Psoas muscle (tissue), 8 donors: ENCODE measurements around the gene C3orf33. TPM values are rescaled to one million over a fixed set of nuclear protein-coding genes. Genes with fewer than 3 reads are reported as not detected.
A peak's percentile ranks its signal among the peaks of the same experiment; 100 is the strongest.

Source experiments
- ATAC-seq, 4 donors: fragments of 200-7000 bp; cut with Tn5 transposase; one replicate each; pipeline ENCODE4 v1.9.1; 2020; ENCODE audit warnings: moderate library complexity in 3 of 4, mild to moderate bottlenecking in 2 of 4
- DNase-seq, 2 donors: peaks; one replicate each; pipeline ENCODE4 v3.0.0-alpha.2; 2020
- H3K27ac ChIP-seq: fragments of 200-600 bp; one replicate; pipeline ENCODE4 v1.8.0; 2022
- H3K27me3 ChIP-seq, 3 donors: fragments of 200-600 bp in 1 of 3; one replicate each; pipeline versions ENCODE4 v1.6.1 to v1.8.0; 2013 to 2022; ENCODE audit warnings: low read length in 2 of 3, mild to moderate bottlenecking in 2 of 3, moderate library complexity in 1 of 3; ENCODE audit not compliant: insufficient read depth in 3 of 3
- H3K36me3 ChIP-seq, 2 donors: fragments of 200-600 bp in 1 of 2; one replicate each; pipeline versions ENCODE4 v1.6.1 to v1.8.0; 2013 to 2022; ENCODE audit warnings: low read depth in 1 of 2, mild to moderate bottlenecking in 1 of 2, moderate library complexity in 1 of 2; ENCODE audit not compliant: insufficient read depth in 1 of 2
- H3K4me1 ChIP-seq: fragments of 200-600 bp; one replicate; pipeline ENCODE4 v1.8.0; 2022
- H3K4me3 ChIP-seq: fragments of 200-600 bp; one replicate; pipeline ENCODE4 v1.8.0; 2022; ENCODE audit warnings: mild to moderate bottlenecking
- H3K9me3 ChIP-seq: fragments of 200-600 bp; one replicate; pipeline ENCODE4 v1.8.0; 2022
- WGBS, 3 donors: extraction: QIAGEN DNeasy Blood & Tissue Kit; methylation state at CpG; one replicate each; pipeline versions ENCODE4 v1.1.6 to v1.1.7; 2013; 5-methylcytosine and 5-hydroxymethylcytosine counted together
- intact Hi-C, 2 donors: fragments of 100-400 bp; cut with DNase I; formaldehyde crosslinking; loops; one replicate each; pipeline versions ENCODE4 v1.11.0 to v1.14.2; 2022
- polyA plus RNA-seq, 3 donors: library from polyadenylated mRNA; stranded (reverse); fragments of 200-250 nt; gene quantifications; one replicate each; pipeline ENCODE4 v1.2.3, GENCODE V29; 2013
- total RNA-seq, 4 donors: library from RNA; stranded (reverse); fragmentation: NEBNext Ultra II Directional in 2 of 4; extraction: Animal tissue kit (Norgen Biotek cat#: 25700) in 2 of 4; gene quantifications; one replicate each; pipeline versions ENCODE4 v1.2.1 to v1.2.4, GENCODE V29; 2021 to 2023
- TF ChIP-seq, protein P1 (sequence below): fragments of 200-600 bp; IDR thresholded peaks from one replicate; pipeline ENCODE4 v1.8.0; 2022; ENCODE audit warnings: antibody characterized with exemption
- donor health status: healthy with polysubstance abuse.
- donor health status: DM: no; HTN: no; CAD: no; lungs with moderate emphysema.
- donor health status: Bipolar disorder and iron deficiency.
- donor health status: healthy.
- donor health status: DM: yes; HTN: yes; CAD: no.
- donor health status: DM: no; HTN: no; CAD: no.
- donor health status: DM: no; HTN: no; CAD: no.
- donor health status: DM: yes; HTN: yes; CAD: no.

C3orf33 gene
- total and polyA plus RNA-seq, 7 donors, result 2.6 to 5.1 (median 3.8) TPM

DNA sequence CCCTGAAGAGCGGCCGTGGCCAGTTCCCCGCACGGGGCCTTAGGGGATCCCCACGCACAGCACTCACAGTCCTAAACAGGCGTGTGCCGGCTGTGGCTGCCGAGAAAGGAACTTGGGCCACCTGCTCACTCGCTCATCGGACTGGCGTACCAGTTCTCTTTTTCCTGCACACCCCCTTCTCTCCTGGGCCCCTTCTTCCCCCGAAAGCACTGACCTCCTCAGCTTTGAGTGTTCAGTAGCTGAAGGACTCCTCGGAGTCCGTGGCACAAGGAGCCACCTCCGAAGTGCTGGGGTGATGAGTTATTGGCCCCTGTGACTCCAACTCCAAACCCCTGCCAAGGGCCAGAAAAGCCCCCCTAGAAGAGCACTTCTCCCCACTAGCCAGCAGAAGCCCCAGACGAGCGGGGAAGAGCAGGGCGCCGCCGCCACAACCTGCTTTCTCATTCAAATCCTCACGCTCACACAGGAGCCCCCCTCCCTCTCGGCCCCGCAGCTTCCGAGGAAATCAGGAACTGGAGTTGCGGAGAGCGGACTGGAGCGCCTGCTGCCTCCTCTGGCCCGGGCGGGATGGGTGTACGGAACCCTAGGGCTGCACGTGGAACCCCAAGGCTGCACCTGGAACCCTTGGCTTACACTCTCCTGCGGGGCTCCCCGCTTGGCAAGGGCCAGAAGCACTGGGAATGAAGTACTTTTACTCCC, 61.3 kb downstream of the C3orf33 start, which contains the start of gene PLCH1:
PLCH1 (minus strand) TSS at position 446 of the 699 bp plus-strand sequence. CDS start 40,847 bp downstream, outside the sequence.
- intact Hi-C loops, result loop anchor here in 1 of 2 donors (10.0 kb wide), 1 partner anchor 1290 kb away; no protein-coding TSS in a partner anchor
- Histone ChIP-seq H3K27me3 (peaks cover 3 to 37% (median 3%) of the 10 kb centered on the region in 3 donors), H3K4me1 (peaks cover 6% of the 10 kb centered on the region), H3K4me3 (peak within 1 kb of the TSS; percentile 80), H3K36me3 (no peaks in the 10 kb centered on the region), H3K9me3 (no peaks in the 10 kb centered on the region), H3K27ac (no peak within 1 kb of the TSS)
- TF ChIP-seq, protein P1, sequence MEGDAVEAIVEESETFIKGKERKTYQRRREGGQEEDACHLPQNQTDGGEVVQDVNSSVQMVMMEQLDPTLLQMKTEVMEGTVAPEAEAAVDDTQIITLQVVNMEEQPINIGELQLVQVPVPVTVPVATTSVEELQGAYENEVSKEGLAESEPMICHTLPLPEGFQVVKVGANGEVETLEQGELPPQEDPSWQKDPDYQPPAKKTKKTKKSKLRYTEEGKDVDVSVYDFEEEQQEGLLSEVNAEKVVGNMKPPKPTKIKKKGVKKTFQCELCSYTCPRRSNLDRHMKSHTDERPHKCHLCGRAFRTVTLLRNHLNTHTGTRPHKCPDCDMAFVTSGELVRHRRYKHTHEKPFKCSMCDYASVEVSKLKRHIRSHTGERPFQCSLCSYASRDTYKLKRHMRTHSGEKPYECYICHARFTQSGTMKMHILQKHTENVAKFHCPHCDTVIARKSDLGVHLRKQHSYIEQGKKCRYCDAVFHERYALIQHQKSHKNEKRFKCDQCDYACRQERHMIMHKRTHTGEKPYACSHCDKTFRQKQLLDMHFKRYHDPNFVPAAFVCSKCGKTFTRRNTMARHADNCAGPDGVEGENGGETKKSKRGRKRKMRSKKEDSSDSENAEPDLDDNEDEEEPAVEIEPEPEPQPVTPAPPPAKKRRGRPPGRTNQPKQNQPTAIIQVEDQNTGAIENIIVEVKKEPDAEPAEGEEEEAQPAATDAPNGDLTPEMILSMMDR, result no peak
- DNase-seq, result peak; percentile 51 to 70
- peak; percentile 56 to 86 (median 80) for ATAC-seq
- WGBS, 3 donors, result 0 to 1% (median 1%) methylated on average over 33 of the region's 33 CpGs

DNA sequence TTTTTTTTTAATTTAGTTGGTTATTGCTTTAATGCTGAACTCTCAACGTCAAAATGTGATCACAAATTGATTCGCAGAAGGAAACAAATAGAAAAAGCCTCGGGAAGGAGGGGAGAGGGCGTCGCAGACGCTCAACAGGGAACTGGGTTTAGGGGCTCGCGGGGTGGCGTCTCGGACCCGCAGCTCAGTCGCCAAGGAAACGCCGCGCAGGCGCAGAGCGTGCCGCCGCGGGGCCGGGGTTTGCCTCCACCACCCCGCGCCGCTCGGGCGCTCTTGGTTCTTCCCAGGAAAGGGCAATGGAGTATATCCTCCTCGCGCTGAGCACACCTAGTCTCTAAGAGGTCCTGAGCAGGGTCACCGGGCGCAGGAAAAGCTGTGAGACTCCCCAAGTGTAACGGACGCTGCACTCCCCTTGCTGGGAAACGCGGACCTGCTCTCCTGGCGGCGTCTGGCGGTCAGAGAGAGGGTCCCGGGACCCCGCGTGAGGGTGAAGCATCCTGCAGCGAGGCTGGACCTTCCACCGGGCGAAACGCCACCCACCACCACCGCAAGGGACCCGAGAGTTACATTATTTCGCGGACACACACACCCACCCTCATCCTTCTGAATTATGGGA, 62.0 kb downstream of the C3orf33 start:
- H3K4me1 ChIP-seq, result peaks cover 6% of the 10 kb centered on the region
- ATAC-seq (peak; percentile 43 to 71 (median 58)), DNase-seq (peak; percentile 50 to 62)
- peaks cover 3 to 41% (median 7%) of the 10 kb centered on the region in 3 donors for H3K27me3 ChIP-seq
- TF ChIP-seq, protein P1, result no peak
- WGBS, 3 donors, result 0% methylated on average over 45 to 48 of the region's 48 CpGs
- intact Hi-C loops, result loop anchor here in 1 of 2 donors (10.0 kb wide), 1 partner anchor 1291 kb away; no protein-coding TSS in a partner anchor
- H3K27ac ChIP-seq, result no peak overlapping the region
- no peaks in the 10 kb centered on the region for H3K9me3 ChIP-seq
- H3K36me3 ChIP-seq, result no peaks in the 10 kb centered on the region
- H3K4me3 ChIP-seq, result peak overlapping the region; percentile 80

DNA sequence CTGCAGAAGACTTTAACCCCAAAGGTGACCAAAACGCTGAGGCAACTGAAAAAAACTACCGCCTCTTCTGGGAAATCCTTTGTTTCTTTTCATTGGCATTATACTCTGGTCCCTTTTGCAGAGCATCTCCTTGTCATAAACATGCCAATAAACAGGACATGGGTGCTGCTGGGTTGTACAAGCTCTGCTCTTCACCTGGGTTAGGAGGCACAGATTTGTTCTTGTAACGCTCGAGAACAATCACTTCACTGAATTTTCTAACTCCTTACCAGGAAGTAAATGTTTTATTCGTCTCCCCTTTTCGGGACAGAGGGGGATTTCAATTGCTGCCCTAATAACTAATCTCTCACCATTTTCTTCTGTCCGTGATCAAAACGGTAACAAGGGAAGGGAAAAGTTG, 62.5 kb downstream of the C3orf33 start:
- TF ChIP-seq, protein P1, result no peak
- WGBS, 3 donors, result 19 to 21% (median 19%) methylated on average over 8 of the region's 8 CpGs
- peak overlapping the region; percentile 80 for H3K4me3 ChIP-seq
- H3K36me3 ChIP-seq, result no peaks in the 10 kb centered on the region
- intact Hi-C loops, result loop anchor here in 1 of 2 donors (10.0 kb wide), 1 partner anchor 1291 kb away; no protein-coding TSS in a partner anchor
- ATAC-seq (no peak), DNase-seq (no peak)
- H3K27me3 ChIP-seq, result peaks cover 6 to 41% (median 7%) of the 10 kb centered on the region in 3 donors
- no peaks in the 10 kb centered on the region for H3K9me3 ChIP-seq
- peaks cover 6% of the 10 kb centered on the region for H3K4me1 ChIP-seq
- no peak overlapping the region for H3K27ac ChIP-seq

DNA sequence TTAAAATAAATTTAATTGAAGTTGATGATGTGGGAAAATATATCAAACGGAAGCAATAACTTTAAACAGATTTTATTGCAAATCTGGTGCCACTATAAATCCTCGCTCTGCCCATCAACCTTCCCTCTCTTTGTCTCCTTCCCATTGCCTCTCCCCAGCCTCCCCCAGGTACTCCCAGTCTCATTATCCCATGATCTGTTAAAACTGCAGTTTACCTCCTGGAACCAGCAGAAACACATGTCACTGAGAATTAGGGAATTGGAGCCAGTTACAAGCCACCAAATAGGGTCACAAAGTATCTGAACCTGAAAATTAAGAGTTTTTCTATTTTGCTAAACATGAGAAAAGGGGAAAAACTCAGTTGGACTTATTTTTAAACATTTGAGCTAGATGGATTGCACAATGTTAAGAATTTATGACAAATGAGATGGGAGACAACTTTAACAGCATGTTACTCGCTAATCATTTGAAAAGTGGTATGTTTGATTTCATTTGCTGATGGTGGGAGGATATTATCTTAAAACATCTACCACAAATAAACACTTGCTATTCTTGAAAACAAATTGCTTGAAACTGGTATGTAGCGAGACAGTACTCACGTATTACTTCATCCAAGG, 63.6 kb downstream of the C3orf33 start:
- 93 to 94% (median 94%) methylated on average over 5 of the region's 5 CpGs for whole genome bisulfite sequencing, 3 donors
- intact Hi-C loops, result loop anchor here in 1 of 2 donors (10.0 kb wide), 1 partner anchor 1292 kb away; no protein-coding TSS in a partner anchor
- H3K4me1 ChIP-seq, result peaks cover 6% of the 10 kb centered on the region
- DNase-seq (no peak), ATAC-seq (no peak)
- H3K36me3 ChIP-seq, result no peaks in the 10 kb centered on the region
- no peak overlapping the region for H3K4me3 ChIP-seq
- peaks cover 6 to 41% (median 7%) of the 10 kb centered on the region in 3 donors for H3K27me3 ChIP-seq
- TF ChIP-seq, protein P1, result no peak
- no peak overlapping the region for H3K27ac ChIP-seq
- no peaks in the 10 kb centered on the region for H3K9me3 ChIP-seq
